SK-N-DZ (cell line): ENCODE data around the gene HOXA7.

Experiments used
- DNase-seq: peaks from one replicate; pipeline ENCODE4 v3.0.0-alpha.2; 2015; ENCODE audit warnings: low spot score

The HOXA7 gene

DNA sequence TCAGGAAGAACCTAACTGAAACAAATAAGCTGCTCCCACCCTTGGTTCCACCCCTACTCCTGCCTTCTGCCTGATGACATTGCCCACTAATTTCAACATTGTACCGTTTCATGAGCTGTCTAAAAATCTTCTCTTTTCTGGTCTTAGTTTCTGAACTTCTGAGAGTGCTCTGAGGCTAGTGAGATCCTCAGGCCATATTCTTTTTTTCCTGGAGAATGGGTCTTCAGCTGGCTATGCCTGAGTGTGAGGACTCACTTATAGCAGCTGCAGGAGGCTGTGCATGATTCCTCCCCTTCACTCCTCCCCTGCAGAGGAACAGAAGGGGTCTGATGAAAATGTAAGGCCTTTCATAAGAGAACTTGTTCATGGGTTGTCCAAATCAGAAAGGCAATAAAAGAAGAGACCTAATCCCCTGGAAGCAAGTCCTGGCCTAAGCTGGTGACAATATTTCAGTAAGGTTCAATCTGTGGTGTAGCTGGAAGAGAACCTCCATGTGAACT lies 37.0 kb downstream of the HOXA7 start:
- DNase-seq: no peak

DNA sequence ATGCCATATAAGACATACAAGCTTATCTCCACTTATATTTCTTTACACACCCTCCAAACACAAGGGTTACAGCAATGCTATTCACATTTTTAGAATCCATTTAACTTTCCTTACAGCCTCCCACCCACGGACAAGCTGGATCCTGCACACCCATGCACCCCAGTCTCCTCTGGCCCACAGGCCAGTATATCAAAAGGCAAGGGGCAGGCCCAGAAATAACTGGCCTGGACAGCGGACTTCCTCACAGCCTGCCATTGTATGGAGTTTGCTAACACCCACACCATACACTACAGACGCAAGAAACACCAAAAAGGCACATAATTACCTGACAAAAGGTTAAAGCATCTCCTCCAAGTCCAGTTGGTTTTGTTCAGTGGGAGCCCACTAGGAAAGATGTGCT lies 37.9 kb downstream of the HOXA7 start:
- no peak for DNase-seq

DNA sequence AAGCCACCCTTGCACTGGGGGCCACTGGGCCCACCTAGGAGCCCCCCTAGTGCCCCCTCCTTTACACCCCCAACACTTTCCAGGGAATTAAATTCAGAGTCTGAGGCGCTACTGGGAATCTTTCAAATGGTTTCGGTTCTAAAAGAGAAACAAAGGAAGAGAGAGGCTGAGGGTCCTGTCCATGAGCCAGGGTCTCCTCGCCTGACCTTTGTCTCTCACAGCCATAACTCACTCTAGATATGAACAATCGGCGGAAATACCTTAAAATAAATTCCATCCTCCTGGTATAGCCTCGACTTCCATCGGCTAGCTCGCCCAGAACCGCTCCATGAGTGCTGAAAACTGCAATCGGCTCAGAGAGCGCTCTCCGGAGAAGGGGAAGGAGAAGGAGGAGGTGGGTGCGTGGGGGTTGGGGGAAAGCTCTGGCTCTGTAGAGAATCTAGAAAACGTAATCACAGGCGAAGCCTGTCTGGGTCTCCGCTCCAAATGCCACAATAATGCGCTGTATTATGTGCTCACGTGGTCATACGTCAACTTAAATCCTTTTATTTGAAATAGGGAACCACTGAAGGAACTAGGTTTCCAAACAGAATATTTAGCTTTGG lies 38.5 kb downstream of the HOXA7 start:
- no peak for DNase-seq

DNA sequence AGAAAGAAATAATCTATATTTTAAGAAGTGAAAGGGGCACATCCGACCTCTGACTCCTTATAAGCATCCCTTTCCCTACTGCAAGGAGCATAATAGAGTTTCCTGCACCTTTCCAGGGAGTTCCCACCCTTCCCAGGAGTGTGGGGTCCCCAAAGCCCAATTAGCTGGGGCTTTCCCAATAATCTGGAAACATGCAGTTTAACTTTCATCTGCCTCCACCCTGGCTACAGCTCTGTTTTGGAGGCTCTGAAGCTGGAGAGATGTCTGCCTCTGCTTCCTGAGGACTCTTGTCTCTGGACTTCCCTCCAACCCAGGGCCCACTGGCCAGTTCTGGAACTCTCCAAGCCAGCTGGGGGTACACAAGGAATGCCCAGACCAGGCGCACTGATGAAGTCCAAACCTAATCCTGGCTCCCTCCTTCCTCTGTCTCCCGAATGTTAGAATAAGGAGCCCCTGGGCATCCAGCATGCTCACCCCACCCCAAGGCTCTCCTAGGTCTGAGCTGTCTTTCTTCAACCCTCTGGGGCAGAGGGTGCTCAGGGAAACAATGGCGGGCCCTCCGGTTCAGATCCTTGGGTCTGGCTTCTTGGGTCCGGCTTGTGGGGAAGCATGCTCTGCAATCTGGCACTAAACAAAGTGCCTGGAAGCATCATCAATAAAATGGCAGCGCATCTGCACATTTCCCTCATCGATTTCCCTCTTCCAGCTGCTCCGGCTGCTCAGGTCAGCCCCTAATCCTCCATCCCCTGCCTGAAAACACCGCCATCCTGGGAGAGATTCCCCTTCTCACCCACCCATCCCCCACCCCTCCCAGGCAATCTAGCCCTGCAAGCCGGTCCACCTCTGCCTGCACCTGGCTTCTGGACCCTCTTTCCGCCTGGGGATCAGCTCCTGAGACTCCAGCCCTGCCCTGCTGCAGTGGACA lies 39.3 kb downstream of the HOXA7 start:
- no peak for DNase-seq

DNA sequence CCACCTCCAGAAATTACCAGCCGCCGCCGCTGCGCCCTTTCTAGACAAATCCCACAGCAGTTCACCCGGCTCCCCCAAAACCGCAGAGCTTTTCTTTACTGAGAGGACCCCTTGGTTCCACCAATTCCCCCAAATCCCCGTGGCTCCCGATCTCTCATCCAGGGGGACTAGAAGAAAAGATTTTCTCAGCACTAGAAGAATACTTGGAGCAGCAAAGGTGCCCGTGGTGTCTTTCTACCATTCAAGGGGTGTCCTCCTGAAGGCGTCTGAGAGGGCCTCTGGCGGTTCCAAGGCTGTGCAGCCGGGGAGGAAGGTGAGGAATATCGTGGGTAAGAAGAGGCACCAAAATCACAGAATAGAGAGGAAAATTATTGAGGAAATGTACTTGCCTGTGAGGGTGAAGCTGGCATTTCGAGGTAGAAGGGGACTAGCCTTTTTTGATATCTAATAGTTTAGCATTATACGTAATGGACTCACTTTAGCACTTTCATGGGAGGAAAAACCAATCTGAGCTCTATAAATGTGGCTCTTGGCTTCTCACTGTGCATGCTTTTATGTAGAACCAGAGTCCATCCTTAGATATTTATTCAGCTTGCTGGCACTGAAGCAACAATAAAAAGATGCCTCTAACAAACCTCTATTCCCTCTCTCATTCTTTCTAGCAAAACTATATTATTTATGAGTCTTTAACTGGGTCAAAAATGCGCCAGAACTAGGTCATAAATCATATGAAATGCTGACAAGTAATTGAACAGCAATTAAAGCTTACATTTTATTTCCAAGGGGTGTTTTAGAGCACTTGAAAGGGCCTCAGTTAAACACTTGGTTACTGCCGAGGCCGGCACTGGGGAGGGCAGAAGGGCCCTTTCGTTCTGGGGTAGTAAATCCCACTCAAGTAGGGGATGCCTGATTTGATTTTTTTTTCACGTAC lies 40.2 kb downstream of the HOXA7 start:
- no peak for DNase-seq

DNA sequence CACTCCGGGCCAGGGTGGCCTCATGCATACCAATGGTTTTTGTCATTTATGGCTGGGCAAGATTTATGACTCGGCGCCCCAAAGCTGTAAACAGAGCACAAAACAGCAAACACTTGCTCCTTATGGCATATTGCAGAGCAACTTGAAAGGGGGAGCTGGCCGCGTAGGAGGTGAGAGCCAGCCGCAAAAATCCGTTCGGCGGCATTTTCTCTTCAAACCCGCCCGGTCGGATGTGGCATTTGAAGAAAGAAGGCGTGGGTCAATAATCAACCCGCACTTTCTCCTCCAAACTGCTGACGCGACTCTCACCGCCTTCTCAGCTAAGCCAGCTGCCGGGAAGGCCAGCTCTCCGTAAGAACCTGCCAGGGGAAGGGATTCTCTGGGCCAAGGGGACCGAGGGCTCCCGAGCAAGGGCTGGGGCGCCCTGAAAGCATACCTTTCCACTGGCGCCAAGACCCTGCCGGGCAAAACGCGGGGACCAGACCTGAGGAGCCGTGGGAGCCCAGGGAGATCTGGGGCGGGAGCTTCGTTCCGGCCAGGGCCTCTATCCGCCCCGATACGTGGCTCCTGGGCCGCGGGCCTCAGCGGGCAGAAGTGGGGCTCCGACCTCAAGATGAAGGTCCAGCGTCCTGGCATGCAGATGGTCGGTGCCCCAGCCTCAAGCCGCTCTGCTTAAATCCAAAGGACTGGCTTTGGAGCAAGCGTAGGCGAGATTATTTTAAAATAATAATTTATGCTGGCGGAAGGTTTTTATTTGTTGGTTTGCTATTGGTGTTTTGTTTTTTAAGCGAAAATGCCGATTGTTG lies 41.1 kb downstream of the HOXA7 start:
- no peak for DNase-seq

DNA sequence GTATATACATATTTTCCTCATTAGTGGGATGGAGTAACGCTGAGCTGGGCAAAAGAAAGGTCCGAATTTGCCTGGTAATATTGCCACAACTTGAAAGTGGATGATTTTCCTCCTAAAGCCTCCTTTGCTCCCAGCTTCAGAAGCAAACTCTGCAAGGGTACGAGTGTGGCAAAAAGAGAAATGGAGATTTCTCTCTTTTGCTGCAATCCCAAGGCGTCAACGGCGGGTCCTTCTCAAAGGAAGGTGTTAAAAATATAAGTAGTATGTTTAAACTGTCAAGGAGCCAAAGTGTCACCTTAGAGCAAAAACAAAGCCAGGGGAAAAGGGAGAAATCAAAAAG lies 41.6 kb downstream of the HOXA7 start:
- DNase-seq: no peak

DNA sequence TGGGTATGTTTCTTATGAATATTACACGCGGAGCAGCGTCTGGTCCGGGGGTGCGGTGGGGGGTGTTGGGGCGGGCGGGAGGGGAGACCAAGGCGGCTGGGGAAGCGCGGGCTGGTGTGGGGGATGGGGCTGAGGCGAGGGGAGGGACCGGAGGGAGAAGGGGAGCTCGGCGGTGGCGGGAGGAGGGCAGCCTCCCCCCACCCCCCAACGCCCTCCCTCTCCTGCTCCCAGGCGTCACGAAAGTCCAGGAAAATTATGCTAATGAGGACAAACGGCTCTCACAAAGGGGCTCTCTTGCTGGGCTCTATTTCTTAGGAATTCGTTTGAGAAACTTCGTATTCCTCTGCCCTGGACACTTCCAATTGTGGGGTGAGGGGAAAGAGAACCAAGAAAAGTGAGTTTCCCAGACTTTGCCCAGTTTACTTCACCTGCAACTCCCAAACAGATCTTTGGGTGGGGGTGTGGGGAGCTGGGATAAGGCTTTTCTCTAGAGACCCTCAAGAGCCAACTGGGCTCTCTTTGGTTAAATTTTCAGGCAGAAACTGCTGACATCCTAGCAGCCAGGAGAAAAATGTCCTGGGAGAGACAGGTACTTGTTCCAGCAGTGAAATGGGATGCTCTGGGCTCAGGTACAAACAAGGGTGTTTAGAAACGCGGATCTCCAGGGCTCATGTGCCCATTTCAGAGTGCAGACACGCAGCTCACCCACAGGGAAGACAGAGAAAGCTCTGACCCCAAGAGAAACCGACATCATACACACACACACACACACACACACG lies 42.3 kb downstream of the HOXA7 start:
- no peak for DNase-seq

DNA sequence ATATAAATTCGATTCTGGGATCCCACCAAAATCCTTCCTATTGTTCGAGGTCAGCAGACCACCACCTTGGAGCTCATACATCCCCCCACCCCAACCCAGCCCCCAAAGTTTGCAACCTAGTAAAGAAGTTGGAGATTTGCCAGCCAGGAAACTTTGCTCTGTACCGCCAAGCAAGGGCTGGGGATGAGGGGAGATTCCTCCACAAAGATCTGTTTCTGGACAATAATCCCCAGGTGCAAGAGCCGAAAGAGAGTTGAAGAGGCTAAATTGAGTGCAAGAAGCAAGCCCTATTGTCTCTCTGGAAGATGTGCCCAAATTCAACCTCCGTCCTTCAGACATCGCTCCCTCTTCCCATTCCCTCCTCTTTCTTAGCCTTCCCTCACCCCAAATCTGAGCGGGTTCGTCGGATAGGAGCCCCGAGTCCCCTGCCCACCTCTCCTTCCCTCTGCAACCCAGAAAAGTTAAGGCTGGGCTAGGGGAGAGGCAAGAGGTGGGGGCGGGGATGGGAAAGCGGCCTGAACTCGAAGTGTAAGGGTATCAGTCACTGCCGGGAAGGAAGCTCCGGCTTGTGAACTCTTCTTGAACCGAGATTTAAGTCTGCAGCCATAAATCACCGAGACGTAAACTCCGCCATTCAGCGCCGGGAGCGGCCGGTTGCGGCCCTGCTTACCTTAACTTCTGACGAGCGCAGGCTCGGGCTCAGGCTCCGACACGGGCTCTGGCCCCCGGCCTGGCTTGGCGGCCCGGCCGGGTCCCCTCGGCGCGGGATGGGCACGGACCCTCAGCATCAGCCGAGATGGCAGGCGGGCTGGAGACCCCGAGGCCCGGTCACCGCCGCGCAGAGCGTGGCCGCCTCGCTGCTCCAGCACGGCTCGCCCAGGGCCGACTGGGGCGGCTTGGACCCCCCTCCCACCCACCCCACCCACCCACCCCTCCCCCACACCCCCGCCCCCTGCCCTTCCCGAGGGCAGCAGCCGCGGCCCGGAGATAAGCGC lies 43.2 kb downstream of the HOXA7 start:
- peak; percentile 18 for DNase-seq

DNA sequence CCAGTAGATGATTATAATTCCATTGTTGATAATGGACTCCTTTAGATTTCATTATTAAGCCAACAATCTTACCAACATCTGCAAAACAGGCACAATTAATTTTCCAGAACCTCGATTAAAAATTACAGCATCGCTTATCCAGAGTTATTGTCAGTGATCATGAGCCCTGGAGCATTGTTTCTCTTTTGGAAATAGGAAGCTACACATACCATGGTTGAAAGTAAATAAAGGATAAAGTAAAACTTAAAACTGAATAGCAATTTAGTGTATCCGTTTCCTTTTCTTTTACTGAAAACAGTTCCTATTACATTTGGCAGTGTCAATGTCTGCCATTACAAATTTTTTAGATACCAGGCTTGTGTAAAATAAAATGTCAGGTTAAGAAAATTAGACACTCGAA lies 44.1 kb downstream of the HOXA7 start:
- no peak for DNase-seq

DNA sequence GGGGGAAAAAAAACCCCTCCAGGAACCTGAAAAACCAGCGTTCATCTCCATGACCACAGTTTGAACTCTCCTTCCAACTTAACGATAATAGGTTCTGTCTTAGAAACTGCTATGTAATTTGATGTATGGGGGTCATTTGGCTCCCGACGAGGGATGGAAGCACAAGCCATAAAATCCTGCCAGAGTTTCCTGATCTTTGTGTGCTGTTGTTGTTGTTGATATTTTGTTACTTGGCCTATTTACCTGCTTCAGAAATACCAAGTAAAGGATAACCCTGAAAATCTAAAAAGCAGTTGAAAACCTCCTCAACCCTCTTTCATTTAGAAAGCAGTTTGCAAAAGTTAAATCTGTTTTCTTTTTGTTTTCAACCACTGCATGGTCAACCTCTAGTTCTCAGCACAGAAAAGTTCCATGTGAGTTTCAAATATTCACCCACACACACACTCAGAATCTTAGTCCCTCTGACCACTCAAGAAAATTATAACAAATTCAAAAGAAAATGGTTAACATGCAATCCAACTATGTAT lies 44.7 kb downstream of the HOXA7 start:
- no peak for DNase-seq

DNA sequence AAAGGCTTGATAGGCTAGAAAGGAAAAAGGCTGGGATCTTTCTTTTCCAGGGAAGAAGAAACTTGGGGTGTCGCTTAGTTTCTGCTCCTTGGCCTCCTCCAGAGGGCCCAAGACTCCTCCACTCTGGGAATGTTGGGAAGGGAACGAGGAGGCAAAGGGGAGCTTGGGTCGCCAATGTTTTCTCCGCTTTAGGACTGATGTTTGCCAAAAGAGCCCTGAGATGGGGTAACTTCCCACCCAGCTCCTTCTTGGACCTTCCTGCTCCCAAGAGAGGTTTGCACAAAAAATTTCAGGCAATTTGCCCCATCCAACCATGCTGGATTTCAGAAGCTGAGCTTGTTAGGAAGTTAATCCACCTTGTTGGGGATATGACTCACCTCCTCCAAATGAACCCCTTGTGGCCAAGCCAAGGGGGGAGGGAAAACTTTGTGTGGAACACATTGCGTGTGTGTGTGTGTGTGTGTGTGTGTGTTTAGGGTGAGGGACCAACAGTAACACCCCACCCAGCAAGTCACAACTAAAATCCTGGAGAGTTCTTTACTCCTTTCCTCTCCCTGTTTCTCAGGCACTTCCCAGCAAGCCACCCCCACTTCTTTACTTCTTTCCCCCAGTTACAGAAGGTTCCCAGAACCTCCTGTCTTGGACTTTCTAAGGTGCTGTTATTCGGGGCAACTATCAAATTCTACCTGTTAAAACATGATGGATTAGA lies 45.3 kb downstream of the HOXA7 start:
- DNase-seq: no peak

DNA sequence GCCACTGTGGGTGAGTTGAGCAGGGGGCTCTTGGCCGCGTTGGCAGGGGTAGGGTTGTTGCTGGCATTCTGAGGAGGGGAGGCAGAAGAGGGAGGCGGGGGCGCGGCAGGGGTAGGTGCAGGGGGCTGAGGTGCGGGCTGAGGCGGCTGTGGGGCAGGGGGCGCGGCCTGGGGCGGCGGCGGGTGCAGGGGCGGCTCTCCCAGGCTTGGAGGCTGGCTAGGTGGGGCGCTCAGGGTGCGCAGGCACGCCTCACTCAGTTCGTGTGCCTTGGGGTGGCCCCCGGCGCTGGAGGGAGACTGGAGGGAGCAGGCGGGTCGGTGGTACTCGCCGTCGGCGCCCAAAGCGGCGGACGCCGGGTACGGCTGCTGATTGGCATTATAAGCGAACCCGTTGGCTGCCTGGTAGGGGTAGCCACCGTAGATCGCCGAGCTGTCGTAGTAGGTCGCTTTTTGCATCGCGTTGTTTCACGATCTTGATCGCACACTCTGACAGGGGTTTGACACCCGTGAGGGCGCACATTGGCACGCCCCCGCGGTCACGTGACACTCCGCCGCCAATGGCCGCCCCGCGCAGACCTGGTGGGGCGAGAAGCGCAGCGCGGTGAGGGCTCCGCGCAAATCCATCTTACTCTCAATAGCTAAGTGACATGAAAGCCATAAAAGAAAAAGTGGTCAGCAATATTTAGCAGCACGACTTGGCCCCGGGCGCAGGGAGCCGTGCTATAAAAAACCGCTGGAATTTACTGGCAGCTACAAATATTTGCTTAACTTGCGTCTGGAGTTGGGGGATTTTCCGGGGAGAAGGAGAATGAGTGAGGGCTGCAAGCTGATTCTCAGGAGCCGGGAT lies 46.1 kb downstream of the HOXA7 start:
- no peak for DNase-seq

DNA sequence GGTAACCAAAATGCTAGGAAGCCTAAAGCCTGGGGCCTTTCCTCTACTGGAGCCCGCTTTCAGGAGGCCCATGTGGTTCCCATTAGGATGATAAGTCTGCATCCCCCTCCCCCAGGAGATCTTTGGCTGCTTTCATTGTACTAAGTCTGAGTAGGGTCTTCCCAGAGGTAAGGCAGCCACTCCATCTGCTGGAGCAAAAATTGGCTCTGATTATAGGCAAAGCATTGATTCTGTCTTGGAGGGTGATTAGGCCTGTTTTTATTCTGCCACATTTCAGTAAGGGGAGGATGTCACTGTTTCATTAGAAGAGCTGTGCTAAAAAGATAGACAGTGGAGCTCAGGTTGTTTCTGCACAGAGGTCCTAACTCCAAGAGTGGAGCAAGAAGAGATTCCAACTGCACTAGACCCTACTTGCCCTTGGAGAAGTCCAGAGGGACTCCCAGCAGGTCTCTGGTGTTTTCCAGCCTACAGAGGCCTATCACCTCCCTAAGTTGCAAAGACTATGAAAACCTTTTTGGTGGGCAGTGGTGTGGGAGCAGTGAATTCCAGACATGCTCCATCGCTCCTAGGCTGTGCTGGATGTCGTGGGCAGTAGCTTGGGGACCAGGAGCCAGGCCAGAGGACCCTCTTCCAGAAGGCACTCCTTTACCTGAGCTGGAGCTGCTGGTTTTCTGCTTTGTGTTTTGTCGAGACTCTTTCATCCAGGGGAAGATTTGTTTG lies 46.8 kb downstream of the HOXA7 start:
- no peak for DNase-seq

DNA sequence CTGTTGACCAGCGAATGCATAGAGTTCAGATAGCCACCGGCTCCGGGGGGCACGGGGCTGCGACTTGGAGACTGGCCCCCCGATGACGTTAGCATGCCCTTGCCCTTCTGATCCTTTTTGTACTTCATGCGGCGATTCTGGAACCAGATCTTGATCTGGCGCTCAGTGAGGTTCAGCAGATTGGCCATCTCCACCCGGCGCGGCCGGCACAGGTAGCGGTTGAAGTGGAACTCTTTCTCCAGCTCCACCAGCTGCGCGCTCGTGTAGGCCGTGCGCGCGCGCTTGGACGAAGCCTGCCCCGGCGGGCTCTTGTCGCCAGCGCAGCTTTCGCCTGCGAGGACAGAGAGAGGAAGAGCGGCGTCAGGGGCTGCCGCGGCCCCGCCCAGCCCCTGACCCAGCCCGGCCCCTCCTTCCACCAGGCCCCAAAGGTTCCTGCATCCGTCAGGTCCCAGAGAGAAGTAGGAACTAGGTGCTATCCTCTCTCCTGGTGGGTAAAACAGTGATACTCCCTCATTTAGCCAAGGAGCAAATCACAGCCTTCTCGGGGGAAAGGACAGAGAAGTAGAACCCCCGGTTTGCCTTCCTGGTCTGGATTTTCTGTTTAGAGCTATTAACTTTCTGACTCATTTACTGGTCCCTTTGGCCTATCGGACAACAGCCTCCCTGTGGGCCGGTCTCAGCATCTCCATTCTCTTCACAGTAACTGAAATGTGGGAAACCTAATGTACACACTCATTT lies 47.9 kb downstream of the HOXA7 start:
- DNase-seq: no peak
